Stimulated activated CD4-positive, alpha-beta T cell treated with anti-CD3 and anti-CD28 coated beads, Interleukin-2, amount 100 ng/mL, for 24 hours (primary cell): ENCODE measurements around the gene MAGI2.

Experiments
- DNase-seq, 2 donors: peaks; one replicate each; pipeline ENCODE4 v3.0.0-alpha.2; 2020

Gene MAGI2

DNA sequence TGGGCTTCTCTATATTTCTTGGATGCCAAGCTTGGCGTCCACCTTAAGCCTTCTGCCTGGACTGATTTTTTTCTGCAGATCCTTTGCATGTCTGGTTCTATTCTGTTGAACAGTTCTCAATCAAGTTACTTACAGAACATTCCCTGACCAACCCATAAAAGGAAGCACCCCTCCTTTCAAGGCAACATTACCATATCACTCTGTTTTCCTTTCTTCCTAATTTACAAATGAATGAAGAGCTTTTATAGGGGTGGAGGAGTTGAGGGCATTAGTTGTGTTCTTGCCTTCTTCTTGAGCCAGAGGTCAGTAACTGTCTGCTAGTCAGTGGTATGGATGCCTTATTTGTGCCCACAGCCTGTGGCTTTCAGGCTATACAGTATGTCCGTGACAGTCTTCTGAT is 1293.9 kb downstream of the MAGI2 start:
- DNase-seq = no peak

GRCh38 chr7:78153285-78153684 is 1300.2 kb downstream of the MAGI2 start:
- DNase-seq = no peak

DNA sequence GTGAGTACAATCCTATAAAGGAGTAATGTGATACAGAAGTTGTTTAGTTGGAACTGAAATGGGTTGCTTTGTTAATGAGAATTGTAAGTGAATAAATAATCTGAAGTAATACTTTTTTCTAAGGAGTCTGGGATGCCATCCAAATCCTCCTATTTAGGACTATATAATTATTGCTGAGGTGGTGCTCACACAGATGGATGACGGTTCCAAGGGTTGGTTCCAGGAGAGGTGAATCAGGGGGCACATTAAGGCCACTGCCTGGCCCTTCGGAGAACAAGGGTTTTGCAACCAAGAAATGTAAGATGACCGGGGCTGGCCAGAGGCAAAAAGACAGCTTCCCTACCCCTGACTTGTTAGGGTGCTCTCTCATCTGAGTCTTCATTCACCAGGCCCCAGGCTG is 1302.2 kb downstream of the MAGI2 start:
- DNase-seq = no peak

DNA sequence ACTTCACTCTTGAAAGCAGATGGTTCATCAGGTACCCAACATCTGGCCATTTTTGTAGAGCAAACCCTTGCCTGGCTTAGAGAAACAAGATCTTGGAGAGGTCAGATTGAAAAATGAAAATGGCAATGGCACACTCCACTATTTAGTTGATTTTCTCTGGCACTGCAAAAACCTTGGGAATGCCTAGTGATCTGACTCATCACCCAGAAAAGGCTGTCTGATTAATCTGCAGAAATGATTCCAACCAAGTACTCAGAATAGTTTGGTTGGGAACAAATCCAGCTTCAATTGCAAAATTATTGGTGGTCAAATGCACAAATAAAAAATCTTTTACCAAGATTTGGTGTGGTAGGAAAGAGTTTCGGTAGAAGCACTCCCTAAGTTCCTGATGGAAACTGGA is 1303.7 kb downstream of the MAGI2 start:
- DNase-seq = no peak

DNA sequence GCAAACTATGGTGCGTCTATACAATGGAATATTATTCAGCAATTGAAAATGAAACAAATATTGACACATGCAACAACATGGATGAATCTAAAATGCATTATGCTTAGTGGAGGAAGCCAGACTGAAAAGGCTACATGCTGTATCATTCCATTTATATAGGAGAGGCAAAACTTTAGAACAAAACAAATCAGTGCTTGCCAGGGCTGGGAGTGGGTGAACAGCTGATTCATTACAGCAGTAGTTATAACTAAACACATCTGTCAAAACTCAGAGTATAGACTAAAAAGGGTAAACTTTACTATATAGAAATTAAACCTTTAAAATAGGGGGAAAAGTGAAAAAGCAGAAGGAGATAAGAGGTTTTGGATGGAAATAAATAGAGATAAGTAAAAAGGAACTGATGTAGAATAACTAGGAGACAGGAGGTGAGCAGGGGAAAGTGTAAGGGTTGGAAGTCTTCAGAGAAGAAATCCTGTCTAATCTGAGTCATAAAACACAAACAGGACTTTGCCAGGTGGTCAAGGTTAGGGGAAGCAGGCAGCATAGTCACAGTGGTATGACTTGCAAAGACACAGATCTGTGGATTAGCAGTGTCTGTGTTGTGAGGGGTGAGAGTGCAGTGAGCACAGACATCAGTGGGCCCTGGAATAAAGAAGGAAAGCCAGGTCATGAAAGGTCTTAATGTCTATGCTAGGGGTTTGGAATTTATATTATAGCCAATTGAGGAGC is 1305.1 kb downstream of the MAGI2 start:
- no peak for DNase-seq

DNA sequence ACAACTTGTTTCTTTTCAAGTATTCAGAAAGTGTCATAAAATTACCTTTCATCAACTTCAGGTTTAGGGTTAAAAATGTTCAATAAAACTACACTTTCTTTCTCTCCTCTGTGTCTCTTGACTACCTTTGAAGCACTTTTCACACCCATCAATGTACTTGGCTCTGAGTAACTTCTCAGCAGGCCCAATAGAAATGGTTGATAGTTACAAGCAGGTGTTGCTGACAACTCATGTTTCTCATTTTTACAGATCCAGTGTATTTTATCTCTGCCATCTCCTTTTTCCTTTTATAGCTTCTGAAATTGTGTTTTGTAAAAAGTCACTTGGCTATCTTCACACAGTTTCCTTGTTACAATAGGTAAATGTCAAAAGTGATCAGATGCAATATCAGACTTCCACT is 1306.9 kb downstream of the MAGI2 start:
- no peak for DNase-seq

GRCh38 chr7:78143661-78144060 is 1309.8 kb downstream of the MAGI2 start:
- DNase-seq = no peak

DNA sequence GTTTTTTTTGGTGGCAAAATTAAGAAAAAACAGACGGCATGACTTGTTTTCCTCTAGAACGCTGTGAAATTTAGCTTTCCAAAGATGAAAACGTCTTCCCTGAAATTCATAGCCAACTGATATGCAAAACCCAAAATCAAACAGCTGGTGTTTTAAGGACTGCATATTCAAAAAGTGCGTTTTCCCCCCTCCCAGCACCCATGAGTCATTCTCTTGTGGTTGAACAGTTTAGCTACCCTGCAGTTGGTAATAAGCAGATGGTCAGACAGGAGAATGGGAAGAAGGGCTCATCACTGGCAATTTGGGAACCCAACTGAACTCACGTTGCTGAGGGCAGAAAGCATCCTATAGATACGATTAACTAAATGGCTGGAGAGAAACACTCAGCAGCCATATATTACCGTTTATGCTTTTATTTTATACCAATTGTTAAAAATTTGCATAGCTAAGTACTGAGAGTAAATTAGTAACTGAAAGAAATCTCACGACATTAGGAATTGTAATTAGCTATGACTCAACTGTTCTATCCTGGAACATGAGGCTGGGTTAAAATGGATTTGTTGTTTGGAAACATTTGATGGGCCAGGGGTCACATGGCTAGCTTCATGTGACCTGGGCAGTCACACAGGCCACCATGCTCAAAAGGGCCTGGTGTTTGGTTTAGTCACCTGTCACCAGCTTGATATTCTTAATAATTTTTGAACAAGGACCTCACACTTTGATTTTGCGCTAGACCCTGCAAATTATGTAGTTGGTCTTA is 1311.8 kb downstream of the MAGI2 start:
- no peak for DNase-seq

DNA sequence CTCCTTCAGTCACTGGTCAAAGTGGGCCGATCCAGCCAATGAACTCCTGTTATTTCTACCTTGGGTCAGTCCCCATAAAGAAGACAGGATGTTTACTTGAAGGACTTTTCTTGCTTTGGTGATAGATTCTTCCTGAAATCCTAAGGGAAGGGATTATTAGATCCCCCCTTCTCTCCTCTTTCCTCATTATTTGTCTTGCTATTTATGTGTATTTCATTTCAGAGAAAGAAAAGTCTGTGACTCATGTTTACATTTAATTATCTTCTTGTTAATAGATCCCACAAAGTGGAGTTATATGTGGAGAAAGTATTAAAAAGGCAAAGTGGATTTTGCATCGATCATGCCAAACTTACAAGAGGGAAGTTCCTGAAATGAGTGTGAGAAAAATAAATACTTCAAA is 1313.4 kb downstream of the MAGI2 start:
- DNase-seq = no peak

- no peak for DNase-seq
Observed at GRCh38 chr7:78139335-78139734, 1314.1 kb downstream of the MAGI2 start.

- DNase-seq = no peak
Observed at GRCh38 chr7:78134774-78135173, 1318.7 kb downstream of the MAGI2 start.

GRCh38 chr7:78134256-78134655 is 1319.2 kb downstream of the MAGI2 start:
- no peak for DNase-seq

GRCh38 chr7:78130446-78131215 is 1322.8 kb downstream of the MAGI2 start:
- no peak for DNase-seq

DNA sequence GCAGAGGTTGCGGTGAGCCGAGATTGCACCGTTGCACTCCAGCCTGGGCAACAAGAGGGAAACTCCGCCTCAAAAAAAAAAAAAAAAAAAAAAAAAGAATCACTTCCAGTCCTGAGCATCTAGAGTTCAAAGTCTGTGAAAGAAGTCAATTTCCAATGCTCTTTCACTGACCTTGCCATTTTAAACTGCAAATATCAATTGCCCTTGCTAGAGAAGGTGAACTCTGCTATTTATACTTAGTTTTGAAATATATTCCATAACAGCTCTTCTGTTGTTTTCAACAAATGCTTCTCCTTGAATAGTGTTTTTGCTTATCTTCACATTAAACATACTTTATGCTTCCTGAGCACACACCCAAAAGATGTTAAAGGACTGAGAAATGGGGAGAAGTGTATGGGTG is 1323.6 kb downstream of the MAGI2 start:
- DNase-seq = no peak

- no peak for DNase-seq
Observed at GRCh38 chr7:78127009-78127408, 1326.5 kb downstream of the MAGI2 start.

- no peak for DNase-seq
Observed at GRCh38 chr7:78125884-78126283, 1327.6 kb downstream of the MAGI2 start.

- no peak for DNase-seq
Observed at GRCh38 chr7:78124216-78124615, 1329.3 kb downstream of the MAGI2 start.

DNA sequence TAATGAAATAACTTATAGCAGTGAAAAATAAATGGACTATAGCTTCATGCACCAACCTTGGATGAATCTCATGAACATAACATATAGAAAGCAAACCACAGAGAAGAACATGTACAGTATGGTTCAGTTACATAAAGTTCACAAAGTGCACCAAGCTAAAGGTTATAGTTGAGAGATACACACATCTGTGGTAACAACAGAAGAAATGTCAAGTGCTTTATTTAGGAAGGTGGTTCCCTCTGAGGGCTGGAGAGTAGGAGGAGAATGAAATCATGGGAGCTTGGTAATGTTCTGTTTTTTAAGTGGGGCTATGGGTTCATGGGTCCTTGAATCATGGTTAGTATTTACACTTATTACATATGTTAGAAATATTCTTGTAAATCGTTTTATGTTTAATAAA is 1331.6 kb downstream of the MAGI2 start:
- no peak for DNase-seq

DNA sequence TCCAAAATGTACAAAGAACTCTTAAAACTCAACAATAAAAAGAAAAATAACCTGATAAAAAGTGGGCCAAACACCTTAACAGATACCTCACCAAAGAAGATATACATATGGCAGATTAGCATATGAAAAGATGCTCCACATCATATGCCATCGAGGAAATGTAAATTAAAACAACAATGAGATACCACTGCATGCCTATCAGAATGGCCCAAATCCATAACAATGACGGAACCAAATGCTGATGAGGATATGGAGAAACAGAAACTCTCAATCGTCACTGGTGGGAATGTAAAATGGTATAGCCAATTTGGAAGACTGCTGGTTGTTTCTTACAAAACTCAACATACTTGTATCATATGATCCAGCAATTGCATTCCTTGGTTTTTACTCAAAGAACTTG is 1335.0 kb downstream of the MAGI2 start:
- DNase-seq = no peak

DNA sequence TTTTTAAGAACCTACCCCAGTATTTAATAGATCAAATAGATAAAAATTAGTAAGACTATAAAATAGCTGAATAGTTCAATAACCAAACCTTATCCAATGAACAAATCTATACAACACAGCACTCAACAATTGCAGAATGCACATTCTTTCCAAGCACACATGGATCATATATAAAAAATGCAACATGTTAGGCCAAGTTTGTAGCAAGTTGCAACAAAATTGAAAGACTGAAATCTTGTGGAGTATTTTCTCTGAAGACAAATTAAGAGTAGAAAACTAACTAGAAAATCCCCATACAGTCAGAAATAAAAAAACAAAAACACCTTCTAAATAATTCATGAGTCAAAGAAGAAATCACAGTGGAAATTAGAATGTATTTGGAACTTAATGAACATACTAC is 1337.6 kb downstream of the MAGI2 start:
- no peak for DNase-seq

GRCh38 chr7:78114993-78115392 is 1338.5 kb downstream of the MAGI2 start:
- no peak for DNase-seq

DNA sequence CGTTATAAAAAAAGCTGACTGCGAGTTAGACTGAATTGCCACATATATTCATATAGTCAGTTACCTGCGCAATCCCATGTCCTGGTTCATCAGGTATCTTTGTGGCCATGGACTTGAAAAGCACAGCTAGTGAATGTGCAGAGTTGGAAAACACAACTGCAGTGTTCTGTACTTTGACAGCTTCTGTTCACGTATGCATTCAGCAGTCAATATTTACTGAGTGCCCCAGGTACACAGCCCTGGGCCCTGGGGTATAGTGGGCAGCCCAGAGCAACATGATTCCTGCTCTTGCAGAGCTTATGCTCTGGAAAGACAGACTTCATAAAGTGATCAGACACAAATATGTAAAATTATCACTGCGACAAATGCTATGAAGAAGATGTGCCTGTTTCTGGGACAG is 1341.0 kb downstream of the MAGI2 start:
- DNase-seq = no peak

GRCh38 chr7:78111386-78111785 is 1342.1 kb downstream of the MAGI2 start:
- no peak for DNase-seq

DNA sequence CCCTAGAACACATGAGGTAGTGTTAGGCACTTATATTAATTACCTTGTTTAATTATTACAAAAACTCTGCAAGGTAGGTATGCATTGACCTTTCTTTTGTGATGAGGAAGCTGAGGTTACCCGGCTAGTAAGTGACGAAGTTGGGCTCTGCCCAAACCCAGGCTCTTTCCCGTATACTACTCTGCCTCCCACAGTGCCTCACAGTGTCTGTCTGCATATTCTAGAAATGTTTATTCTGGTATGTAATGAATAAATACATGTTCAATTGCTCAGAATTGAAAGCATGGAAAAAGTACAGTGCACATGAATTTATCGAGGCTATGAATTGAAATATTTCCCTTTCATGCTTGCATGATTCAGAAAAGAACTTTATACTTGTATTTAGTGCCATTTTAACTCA is 1350.0 kb downstream of the MAGI2 start:
- DNase-seq = no peak
